22Rv1 (cell line): Measurements from ENCODE around the gene B9D1.

Source experiments
- ZFX ChIP-seq: fragments of 450-650 bp; IDR thresholded peaks from 2 replicates; pipeline ENCODE4 v1.6.1; 2017; ENCODE audit warnings: antibody characterized with exemption, borderline replicate concordance
- TF ChIP-seq, protein P1 (sequence below): fragments of 450-650 bp; IDR thresholded peaks from 2 replicates; pipeline ENCODE4 v1.5.1; 2017; ENCODE audit warnings: mild to moderate bottlenecking

DNA sequence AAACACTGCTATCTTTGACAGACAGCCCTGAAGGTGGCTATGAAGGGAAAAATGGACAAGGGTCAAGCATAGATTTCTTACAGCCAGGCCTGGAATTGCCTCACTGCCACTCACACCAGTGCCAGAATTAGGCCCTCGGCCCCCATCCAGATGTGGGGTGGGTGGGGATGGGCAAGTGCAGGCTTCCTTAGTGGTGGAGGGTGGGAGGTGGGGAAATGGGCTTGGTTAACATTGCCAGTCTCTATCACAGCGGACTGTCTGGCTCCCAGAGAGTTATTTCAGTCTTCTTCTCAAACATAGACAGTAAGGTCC lies 24.9 kb downstream of the B9D1 start:
- TF ChIP-seq, protein P1, sequence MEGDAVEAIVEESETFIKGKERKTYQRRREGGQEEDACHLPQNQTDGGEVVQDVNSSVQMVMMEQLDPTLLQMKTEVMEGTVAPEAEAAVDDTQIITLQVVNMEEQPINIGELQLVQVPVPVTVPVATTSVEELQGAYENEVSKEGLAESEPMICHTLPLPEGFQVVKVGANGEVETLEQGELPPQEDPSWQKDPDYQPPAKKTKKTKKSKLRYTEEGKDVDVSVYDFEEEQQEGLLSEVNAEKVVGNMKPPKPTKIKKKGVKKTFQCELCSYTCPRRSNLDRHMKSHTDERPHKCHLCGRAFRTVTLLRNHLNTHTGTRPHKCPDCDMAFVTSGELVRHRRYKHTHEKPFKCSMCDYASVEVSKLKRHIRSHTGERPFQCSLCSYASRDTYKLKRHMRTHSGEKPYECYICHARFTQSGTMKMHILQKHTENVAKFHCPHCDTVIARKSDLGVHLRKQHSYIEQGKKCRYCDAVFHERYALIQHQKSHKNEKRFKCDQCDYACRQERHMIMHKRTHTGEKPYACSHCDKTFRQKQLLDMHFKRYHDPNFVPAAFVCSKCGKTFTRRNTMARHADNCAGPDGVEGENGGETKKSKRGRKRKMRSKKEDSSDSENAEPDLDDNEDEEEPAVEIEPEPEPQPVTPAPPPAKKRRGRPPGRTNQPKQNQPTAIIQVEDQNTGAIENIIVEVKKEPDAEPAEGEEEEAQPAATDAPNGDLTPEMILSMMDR: no peak
- no peak for TF ChIP-seq ZFX
